Measurements from ENCODE around the gene BANP.
"Not testable (repeated sequence)": the region's sequence is repeated elsewhere in the genome, so short reads cannot be mapped to it uniquely, and the experiment has no call there.

The BANP gene

DNA sequence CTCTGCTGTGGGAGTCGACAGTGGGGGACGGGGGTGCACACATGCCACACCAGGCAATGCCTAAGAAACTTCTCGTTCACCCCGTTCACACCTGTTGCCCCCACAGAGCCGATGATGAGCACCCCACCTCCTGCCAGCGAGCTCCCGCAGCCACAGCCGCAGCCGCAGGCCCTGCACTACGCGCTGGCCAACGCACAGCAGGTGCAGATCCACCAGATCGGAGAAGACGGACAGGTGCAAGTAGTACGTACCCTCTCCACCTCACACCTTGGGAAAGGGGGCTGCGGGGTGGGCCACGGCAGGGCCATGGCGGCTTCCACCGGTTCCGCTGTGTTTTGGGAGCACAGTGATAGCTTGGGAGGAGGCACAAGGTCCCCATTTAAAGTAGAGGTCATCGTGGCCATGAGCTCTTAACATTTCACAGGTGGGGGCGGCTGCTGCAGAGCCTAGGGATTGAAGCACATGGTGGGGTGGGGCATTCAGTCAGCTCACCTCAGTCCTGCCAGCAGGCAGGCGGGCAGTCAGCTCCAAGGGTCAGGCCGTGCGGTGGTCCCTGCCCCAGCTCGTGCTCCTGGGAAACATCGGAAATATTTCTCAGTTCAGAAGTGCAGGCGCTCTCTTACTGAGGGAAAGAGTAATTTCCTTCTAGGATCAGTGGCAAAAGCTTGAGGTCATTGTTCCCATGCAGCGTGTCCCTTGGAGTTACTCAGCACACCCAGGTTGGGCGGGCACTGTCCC is 81.9 kb downstream of the BANP start:
- not testable (repeated sequence) for DNase-seq (ENCODE audit: low spot score)

DNA sequence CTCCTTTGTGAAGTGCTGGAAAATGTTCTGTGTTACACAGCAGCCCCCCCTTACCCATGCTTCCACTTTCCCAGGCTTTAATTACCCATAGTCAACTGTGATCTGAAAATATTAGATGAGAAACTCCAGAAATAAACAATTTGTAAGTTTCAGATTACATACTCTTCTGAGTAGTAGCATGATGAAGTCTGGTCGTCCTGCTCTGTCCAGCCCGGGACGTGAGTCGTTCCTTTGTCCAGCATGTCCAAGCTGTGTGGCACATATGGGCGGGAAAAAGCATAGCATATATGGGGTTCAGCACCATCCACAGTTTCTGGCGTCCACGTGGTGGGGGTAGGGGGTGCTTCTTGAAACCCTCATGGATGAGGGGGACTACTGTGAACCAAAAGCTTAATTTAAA is 83.5 kb downstream of the BANP start:
- DNase-seq (ENCODE audit: low spot score) = no peak

DNA sequence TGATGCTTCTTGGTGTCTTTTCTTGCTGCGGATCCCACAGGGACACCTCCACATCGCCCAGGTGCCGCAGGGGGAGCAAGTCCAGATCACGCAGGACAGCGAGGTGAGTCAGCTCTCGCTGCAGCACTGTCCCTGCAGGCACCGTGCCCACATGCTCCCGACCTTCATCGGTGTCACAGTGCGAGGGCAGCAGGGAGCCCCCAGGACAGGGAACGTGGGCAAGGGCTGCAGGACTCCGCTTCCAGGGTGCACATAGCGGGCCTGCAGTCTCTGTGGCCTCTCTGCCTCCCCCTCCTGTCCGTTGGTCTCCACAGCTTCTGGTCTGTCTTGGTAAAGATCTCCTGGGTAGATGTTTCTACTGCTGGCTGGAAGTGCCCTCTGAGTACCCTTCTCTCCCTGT is 84.1 kb downstream of the BANP start:
- no peak for DNase-seq (ENCODE audit: low spot score)

DNA sequence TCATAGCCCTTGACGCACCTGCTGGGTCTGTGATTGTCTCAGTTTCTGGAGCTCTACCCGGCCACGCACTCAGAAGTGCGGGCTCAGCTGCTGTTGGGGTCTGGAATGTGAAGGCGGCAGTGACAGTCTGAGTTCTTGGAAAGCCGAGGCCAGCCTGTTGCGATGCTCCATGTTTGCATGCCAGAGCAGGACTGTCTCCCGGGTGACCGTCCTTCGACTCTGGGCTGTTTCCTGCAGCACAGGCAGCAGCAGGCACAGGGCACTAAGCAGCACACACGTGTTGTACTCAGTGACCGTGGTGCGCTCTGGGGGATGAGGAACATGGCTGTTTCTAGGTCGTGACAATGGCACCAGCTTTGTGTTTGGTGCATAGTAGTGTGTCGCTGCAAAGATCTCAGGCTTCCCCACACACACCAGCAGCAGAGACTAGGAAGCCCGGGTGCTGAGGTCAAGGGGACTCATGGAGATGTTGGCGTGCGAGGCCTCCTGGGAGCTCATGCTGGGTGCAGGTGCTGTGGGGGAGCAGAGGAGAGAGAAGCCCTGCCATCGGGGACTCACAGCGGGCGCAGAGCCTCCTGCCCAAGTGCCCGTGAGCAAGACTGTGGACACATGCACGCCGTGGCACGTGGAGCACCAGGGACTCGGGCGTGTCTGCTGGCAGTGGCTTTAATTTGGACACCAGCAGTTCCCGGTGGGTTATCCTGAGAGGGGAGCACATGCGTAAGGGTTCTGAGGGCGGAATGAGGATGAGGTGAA is 84.8 kb downstream of the BANP start:
- DNase-seq (ENCODE audit: low spot score) = not testable (repeated sequence)

DNA sequence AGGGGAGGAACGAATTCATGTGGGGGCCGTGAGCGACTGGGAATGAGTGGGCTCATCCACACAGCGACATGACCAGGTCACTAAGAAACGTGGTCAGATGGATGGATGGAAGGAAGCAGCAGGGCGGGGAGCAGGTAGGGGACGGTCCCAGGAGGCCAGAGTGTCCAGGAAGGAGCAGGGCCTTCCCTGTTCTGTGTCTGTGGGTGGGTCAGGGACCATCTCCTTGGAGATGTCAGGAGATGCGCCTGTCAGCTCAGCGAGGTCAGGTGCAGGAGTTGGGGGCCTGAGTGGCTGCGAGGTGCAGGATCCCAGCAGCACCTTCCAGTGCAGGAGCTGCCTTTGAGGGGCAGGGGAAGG is 85.4 kb downstream of the BANP start:
- DNase-seq (ENCODE audit: low spot score) = not testable (repeated sequence)

DNA sequence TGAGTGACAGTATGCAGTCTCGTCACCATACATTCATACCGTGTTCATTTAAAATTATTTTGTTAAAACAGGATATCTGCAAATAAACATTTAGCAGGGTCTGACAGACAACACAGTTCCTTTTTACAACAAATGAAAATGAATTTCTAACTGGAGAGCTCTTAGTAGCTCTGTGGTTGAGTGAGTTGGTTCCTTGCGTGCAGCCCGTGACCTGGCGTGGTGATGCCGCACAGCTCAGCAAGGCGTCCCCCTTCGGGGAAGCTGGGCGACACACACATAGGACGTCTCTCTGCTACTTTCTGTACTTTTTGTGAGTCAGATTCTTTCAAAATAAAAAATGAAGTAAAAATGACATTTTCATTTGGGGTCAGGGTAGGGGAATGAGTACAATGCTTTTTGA is 86.1 kb downstream of the BANP start:
- DNase-seq (ENCODE audit: low spot score) = not testable (repeated sequence)

DNA sequence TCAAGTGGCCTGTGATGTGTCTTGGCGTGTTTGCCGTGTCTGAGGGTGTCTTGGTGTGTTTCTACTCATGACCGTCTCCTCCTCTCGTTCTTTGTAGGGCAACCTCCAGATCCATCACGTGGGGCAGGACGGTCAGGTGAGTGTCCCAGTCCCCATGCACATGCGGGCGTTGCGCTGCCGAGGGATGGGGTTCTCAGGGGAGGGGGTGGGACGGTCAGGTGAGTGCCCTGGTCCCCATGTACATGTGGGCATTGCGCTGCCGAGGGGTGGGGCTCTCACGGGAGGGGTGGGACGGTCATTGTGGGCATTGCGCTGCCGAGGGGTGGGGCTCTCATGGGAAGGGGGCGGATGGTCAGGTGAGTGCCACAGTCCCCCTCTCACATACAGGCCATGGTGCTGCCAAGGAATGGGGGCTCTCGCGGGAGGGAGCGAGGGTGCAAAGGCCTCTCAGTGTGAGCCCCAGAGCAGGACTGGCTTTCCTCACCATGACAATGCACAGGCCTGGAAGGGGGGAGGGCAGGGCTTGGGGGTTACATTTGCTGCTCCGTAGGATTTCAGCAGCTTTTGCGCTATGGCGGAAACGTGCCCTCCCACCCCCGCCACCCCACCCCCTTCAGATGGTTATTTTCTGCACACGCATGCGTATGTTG is 86.8 kb downstream of the BANP start:
- DNase-seq (ENCODE audit: low spot score) = not testable (repeated sequence)

DNA sequence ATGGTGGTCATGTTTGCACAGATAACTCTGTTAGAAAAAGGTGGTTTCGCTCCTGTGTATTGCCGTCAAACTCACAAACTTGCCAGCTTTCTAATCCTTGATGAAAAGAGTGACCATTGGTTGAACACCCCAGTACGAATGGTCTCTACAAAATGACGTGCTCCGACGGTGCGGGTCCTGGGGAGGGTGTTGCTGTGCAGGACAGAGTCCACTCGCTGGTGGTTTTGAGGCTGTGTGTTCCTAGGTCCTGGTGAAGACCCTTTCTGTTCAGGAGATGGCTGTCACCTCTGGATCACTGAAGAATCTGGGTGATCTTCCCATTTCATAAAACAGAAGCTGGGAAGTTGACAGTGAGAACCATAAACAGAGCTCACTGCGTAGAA is 87.3 kb downstream of the BANP start:
- not testable (repeated sequence) for DNase-seq (ENCODE audit: low spot score)

DNA sequence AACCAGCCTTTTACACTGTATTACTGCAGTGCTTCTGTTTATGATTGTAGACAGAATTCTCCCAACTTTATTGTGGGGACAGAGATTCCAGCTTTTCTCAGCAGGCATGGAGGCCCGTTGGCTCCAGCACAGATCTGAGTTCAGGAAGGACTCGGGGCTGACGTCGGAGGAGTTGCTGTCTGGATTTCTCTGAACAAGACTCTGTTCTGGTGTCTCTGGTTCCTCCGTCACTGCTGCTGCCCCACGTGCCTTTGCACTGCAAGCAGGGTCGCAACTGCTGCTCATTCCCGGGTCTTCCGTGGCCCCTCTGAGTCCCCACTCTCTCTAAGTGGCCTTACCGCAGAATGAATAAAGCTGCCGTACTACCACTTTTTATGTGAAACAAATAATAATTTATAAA is 88.4 kb downstream of the BANP start:
- DNase-seq (ENCODE audit: low spot score) = no peak

DNA sequence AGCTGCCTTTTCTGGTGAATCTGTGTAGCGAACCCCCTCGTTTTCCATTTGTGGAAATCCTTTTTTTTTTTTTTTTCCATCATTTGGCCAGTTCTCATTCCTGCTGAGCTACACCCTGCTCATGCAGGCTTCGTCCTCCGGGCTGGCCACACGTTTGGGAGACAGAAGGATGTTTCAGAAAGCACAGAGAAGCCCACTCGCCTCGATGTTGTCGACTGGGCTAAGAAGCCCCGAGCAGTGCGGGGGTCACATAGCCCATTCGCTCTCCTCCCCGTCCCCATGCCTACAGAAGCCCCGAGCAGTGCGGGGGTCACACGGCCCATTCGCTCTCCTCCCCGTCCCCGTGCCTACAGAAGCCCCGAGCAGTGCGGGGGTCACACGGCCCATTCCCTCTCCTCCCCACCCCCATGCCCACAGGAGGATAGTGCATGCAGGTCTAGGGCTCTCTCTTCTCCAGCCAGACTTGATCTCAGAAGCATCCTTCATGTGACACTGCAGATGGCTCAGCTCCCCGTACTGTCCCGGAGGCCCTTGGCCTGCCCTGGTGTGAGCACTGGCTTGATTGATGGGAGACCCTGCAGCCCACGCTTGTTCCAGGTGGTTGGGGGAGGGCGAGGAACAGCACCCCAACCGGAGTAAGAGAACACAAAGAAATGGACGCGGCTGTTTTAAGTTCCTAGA is 89.1 kb downstream of the BANP start:
- DNase-seq (ENCODE audit: low spot score) = not testable (repeated sequence)

DNA sequence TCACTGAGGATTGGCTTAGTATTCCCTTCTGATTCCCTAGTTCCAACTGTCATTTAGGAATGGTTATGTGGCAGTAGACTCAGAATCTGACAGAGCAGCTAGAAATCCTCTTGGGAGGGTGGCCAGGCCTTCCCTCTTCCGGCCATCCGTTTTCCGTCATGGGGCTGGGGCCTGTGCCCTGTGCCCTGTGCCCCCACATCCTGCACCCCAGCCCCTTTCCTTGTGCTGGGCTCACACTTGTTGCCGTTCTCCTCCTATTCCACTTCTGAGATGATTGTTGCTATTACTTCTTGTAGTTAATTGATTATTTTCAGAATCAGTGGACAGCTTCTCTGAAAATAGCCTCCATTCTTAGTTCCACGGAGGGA is 89.6 kb downstream of the BANP start:
- DNase-seq (ENCODE audit: low spot score) = not testable (repeated sequence)

DNA sequence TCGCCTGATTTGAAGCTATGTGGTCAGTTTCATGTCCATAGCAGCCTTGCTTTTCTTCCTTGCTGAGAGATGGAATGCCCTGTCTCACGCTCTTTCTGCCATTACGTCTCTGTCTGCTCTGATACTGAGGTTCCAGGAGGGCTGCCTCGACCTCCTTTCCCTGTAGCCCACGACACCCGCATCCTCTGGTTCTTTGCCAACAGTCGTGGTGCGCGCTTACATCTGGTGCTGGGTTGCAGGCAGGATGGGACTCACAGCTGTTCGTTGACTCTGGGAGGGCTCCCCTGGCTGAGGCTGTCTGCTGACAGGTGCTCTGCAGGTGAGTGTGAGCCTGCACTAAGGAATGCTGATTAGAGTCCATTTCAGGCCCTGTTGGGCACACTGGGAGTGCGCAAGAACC is 90.3 kb downstream of the BANP start:
- not testable (repeated sequence) for DNase-seq (ENCODE audit: low spot score)

DNA sequence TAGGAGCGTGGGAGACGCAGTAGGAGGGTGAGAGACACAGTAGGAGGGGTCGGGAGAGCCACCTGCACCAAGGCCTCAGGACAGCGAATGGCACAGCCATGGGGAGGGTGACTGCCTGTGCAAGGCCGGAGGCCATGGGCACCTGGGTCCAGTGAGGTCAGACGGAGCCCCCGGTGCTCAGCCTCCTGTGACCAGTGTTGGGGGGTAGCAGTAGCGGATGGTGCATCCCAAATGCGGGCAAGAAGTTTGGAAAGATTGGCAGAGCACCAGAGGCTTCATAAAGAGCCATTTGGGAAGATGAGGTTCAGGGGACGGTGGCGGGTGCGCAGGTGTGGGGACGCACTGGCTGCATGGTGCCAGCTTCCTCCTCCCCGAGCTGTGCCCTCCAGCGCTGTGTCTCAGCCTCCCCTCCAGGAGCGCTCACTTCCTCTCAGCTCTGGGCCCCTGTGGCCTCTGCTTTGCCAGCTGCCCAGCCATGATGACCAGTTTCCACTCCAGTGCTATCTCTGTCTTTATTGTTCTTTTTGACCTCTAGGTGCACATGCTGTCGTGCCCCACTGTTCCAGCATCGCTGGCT is 90.8 kb downstream of the BANP start:
- not testable (repeated sequence) for DNase-seq (ENCODE audit: low spot score)

DNA sequence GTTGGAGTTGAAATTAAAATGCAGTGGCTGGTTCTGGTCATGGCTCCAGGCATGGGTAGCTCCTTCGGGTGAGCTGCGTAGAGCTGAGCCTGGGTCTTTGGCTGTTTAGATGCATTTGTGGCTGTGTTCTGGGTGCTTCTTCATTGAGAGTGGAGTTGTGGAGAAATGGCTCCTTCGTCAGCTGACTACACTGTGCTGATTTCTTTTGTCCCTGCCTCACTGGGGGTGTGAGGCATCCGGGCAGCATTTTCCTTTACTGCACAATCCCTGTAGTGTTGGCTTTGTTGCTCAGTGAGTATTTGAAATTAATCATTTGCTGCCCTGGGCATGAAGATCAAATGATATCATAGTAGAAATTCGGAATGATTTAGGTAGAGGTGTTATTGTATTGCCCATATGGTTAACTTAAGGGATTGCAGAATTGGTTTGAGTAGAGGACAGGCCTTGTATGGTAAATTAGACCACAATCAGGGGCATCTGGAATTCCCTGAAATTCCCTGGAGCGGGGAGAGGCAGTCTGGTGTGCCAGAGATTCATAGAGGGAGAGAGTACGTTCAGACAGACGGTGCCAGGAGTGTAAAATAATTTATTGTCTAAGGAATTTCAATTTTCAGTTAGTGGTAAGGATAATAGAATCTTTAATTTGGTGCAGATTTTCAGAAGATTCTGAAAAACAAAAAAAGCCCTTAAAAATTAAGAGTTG is 92.1 kb downstream of the BANP start:
- not testable (repeated sequence) for DNase-seq (ENCODE audit: low spot score)

DNA sequence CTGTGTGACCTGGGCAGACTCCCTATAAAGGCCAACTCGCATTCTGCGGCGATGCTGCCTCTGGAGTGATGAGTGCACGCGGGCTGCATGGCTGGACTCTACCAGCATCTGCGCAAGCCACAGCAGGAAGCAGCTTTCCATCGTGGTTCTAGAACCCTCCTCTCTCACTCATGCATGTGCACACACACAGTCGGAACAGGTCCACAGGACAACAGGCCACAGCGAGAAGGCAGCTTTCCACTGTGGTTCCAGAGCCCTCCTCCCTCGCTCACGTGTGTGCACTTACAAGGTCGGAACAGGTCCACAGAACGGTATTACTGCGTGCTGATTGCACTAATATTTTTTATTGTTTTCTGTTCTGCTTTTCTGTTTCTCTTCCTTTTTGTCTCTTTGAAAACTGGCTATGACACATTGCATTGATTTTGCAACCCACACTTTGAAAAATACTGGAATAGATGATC is 92.9 kb downstream of the BANP start:
- DNase-seq (ENCODE audit: low spot score) = not testable (repeated sequence)

DNA sequence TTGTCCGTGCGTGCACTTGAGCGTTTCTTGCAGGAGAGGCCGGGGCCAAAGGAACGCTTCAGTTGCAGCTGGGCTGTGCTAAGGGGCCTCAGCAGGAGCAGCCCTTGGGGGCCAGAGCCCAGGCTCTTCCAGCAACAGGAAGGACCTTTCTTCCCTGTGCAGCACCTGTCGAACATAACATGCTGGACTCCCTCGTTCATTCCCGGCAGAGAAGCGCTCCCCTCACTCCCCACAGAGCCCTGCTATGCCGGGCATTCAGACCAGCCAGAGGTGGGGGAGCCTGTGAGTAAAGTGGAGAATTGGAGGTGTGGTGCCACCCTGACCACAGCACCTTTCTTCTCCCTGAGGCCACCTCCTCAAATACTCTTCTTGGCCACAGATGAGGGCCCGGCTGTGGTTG is 94.1 kb downstream of the BANP start:
- DNase-seq (ENCODE audit: low spot score) = not testable (repeated sequence)

DNA sequence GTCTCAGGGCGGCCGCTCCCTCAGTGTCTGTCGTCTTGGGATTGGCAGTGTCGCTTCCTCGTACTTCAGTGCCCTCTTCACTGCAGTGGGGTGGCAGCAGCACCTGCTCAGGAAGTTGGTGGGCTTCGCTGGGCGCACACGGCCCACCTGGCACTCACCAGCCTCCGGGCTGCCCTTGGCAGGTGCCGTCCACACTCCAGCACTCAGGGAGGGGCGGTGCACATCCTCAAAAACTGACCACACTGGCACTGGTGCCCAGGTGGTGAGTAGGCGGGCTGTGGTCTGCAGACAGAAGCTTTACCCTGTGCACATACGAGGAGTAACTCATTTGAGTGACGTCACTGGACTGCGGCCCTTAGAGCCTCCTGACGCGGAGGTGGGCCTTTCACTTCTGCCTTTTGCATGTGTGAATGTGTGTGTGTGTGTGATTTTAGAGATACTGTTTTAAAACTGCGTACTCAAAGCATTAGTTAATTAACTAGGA is 94.6 kb downstream of the BANP start:
- no peak for DNase-seq (ENCODE audit: low spot score)

DNA sequence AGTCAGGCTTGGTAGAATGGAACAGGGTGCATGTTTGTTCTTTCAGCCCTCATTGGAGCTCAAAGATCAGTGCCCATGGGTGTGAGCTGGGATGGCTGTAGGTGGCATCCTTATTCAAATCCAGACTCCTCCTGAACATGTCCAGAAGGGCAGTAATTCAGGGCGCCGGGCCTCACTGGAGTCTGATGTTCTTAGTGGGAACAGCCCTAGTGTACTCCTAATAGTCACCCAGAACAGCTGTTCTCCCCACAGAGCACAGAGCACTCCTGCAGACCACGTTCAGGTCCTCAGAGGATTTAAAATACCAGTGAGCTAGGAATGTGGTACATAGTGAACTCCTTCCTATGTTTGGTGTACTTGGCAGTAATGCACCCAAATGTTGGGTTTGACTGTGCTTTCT is 96.2 kb downstream of the BANP start:
- no peak for DNase-seq (ENCODE audit: low spot score)

DNA sequence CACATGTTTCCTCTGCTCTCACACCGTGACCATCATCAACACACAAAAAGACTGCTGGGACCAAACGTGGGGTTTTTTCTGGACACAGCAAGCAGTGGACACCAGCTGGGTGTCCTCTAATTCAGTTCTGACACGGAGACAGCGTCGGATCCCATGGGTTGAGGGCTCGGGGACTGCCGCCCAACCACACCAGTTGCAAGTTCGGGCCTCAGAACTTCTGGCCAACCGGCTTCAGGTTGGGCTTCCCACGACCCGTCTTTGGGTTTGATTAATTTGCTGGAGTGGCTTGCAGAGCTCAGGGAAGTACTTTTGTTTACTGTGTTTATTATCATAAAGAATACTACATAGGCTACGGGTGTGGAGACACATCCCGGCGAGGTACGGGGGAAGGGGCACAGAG is 97.8 kb downstream of the BANP start:
- DNase-seq (ENCODE audit: low spot score) = no peak

DNA sequence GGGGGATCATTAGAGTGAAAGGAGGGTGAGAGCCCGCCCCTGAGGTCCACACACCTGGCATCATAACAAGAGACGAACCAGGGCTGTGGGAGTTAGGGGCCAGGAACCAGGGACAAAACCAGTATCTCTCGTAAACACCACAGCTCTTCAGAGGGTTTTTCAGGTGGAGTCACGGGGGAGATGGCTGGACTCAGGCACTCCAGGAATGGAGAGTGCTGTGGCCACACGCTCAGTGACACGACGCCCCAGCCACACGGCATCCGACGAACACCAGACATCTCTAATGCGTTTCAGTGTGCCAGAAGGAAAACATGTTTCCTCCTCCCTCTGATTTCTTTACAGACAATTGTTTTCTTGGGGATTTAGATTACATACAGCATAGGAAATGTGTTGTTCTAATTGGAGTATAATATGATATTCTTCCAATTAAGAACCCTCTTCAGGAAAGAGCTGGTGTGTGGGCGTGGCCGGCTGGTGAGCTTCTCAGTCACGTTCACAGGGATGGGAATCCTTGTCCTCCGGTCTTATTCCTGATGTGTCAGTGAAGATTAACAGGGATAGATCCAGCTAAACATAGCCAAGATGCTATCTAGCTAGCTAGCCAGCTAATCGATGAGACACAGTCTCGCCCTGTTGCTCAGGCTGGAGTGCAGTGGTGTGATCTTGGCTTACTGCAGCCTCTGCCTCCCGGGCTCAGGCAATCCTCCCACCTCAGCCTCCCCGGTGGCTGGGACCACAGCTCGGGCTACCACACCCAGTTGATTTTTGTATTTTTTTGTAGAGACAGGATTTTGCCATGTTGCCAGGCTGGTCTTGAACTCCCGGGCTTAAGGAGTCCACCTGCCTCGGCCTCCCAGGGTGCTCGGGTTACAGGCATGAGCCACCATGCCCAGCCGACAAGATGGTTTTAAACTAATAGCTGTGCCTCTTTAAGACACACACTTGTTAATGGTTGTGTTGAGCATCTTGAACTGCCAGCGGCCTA is 98.6 kb downstream of the BANP start:
- no peak for DNase-seq (ENCODE audit: low spot score)

All from AG08396 (cell line).